ENCODE data around the gene MICAL3.

- no peak for TF ChIP-seq CTCF (IDR thresholded peaks at IDR 0.05; ENCODE audit: low read depth, low read length)
- TF ChIP-seq EZH2phosphoT487 (IDR thresholded peaks at IDR 0.05; ENCODE audit: low read depth), result no peak
These were observed 18.3 kb upstream of the MICAL3 start for GRCh38 chr22:18042685-18043084.

Measured in OCI-LY3 (cell line).